HEK293 (cell line): Measurements from ENCODE around the gene BRD3.
A peak's percentile ranks its signal among the peaks of the same experiment; 100 is the strongest.

Experiments used
- CTCF ChIA-PET: fragments of 350-600 bp; formaldehyde crosslinking; extraction: SDS; loops from one replicate; lab custom pipeline; 2021; ENCODE audit warnings: antibody characterized with exemption; lab: Yijun Ruan, JAX
- POLR2A ChIA-PET: fragments of 300-600 bp; formaldehyde crosslinking; extraction: SDS; loops from one replicate; lab custom pipeline; 2020; ENCODE audit warnings: antibody characterized with exemption, inconsistent platforms; lab: Yijun Ruan, JAX
- H3K27ac ChIP-seq: fragments of 200-500 bp; sonication (Bioruptor generic); 2 replicates; pipeline ENCODE4 v1.5.1; 2014; ENCODE audit warnings: low read depth, low read length, control low read depth, inconsistent platforms; ENCODE audit errors: extremely low read depth
- H3K36me3 ChIP-seq, 2 experiments: fragments of 200-500 bp in 1 of 2; sonication (Bioruptor generic) in 1 of 2; 1 replicate in 1 of 2; 2 replicates in 1 of 2; pipeline ENCODE4 v1.5.1; 2014 to 2017; ENCODE audit warnings: inconsistent platforms in 2 of 2, low read length in 2 of 2; ENCODE audit not compliant: control insufficient read depth in 2 of 2, insufficient read depth in 1 of 2
- H3K4me1 ChIP-seq: fragments of 200-500 bp; sonication (Bioruptor generic); 2 replicates; pipeline ENCODE4 v1.5.1; 2014; ENCODE audit warnings: mild to moderate bottlenecking, low read length, inconsistent platforms; ENCODE audit not compliant: control insufficient read depth, insufficient read depth
- H3K4me3 ChIP-seq: 2 replicates; pipeline ENCODE4 v1.5.1; 2011; ENCODE audit warnings: low read depth, mild to moderate bottlenecking, control low read depth, low read length, moderate library complexity
- H3K9me3 ChIP-seq: fragments of 200-500 bp; sonication (Bioruptor generic); 2 replicates; pipeline ENCODE4 v1.5.1; 2014; ENCODE audit warnings: low read depth, low read length, inconsistent platforms; ENCODE audit not compliant: control insufficient read depth, insufficient read depth
- IKZF3 ChIP-seq: fragments of 450-650 bp; IDR thresholded peaks from 2 replicates; pipeline ENCODE4 v1.5.0; 2018; ENCODE audit warnings: missing biosample characterization, mild to moderate bottlenecking, missing genetic modification characterization, moderate library complexity
- OVOL3 ChIP-seq: fragments of 450-650 bp; formaldehyde crosslinking; IDR thresholded peaks from 2 replicates; pipeline ENCODE4 v1.5.1; 2016; ENCODE audit warnings: missing biosample characterization, missing genetic modification characterization
- SCRT2 ChIP-seq: fragments of 450-650 bp; formaldehyde crosslinking; IDR thresholded peaks from 2 replicates; pipeline ENCODE4 v1.5.1; 2016; ENCODE audit warnings: missing biosample characterization, missing genetic modification characterization
- ZBTB8A ChIP-seq: fragments of 450-650 bp; formaldehyde crosslinking; IDR thresholded peaks from 2 replicates; pipeline ENCODE4 v1.5.1; 2016; ENCODE audit warnings: missing biosample characterization, missing genetic modification characterization
- ZFP3 ChIP-seq: fragments of 450-650 bp; formaldehyde crosslinking; IDR thresholded peaks from 2 replicates; pipeline ENCODE4 v1.5.1; 2016; ENCODE audit warnings: low read depth, missing biosample characterization, missing genetic modification characterization
- ZNF112 ChIP-seq: fragments of 450-650 bp; formaldehyde crosslinking; IDR thresholded peaks from 2 replicates; pipeline ENCODE4 v1.5.0; 2017; ENCODE audit warnings: missing biosample characterization, missing genetic modification characterization
- ZNF140 ChIP-seq: fragments of 450-650 bp; formaldehyde crosslinking; IDR thresholded peaks from 2 replicates; pipeline ENCODE4 v1.5.1; 2016; ENCODE audit warnings: missing biosample characterization, missing genetic modification characterization
- ZNF302 ChIP-seq: fragments of 450-650 bp; formaldehyde crosslinking; IDR thresholded peaks from 2 replicates; pipeline ENCODE4 v1.5.1; 2016; ENCODE audit warnings: missing biosample characterization, missing genetic modification characterization, low read depth
- ZNF391 ChIP-seq: fragments of 450-650 bp; formaldehyde crosslinking; IDR thresholded peaks from 2 replicates; pipeline ENCODE4 v1.5.1; 2016; ENCODE audit warnings: low read depth, missing biosample characterization, missing genetic modification characterization, borderline replicate concordance
- ZNF398 ChIP-seq: fragments of 450-650 bp; formaldehyde crosslinking; IDR thresholded peaks from 2 replicates; pipeline ENCODE4 v1.5.1; 2017; ENCODE audit warnings: missing biosample characterization, missing genetic modification characterization
- ZNF488 ChIP-seq: fragments of 450-650 bp; formaldehyde crosslinking; IDR thresholded peaks from 2 replicates; pipeline ENCODE4 v1.5.1; 2016; ENCODE audit warnings: missing biosample characterization, missing genetic modification characterization
- ZNF510 ChIP-seq: fragments of 450-650 bp; formaldehyde crosslinking; IDR thresholded peaks from 2 replicates; pipeline ENCODE4 v1.5.1; 2018; ENCODE audit warnings: mild to moderate bottlenecking, missing genetic modification characterization, missing biosample characterization; ENCODE audit not compliant: insufficient replicate concordance
- ZNF629 ChIP-seq: fragments of 450-650 bp; formaldehyde crosslinking; IDR thresholded peaks from 2 replicates; pipeline ENCODE4 v1.5.1; 2017; ENCODE audit warnings: missing biosample characterization, missing genetic modification characterization
- ZNF639 ChIP-seq: fragments of 450-650 bp; formaldehyde crosslinking; IDR thresholded peaks from 2 replicates; pipeline ENCODE4 v1.5.1; 2016; ENCODE audit warnings: missing biosample characterization, missing genetic modification characterization
- ZNF660 ChIP-seq: fragments of 450-650 bp; IDR thresholded peaks from 2 replicates; pipeline ENCODE4 v1.5.1; 2018; ENCODE audit warnings: missing biosample characterization, mild to moderate bottlenecking, missing genetic modification characterization
- ZNF830 ChIP-seq: fragments of 450-650 bp; IDR thresholded peaks from 2 replicates; pipeline ENCODE4 v1.5.0; 2018; ENCODE audit warnings: missing biosample characterization, missing genetic modification characterization, low read depth, mild to moderate bottlenecking, moderate library complexity
- ZNF837 ChIP-seq: fragments of 450-650 bp; formaldehyde crosslinking; IDR thresholded peaks from 2 replicates; pipeline ENCODE4 v1.5.1; 2016; ENCODE audit warnings: missing biosample characterization, missing genetic modification characterization
- TF ChIP-seq, protein P1 (sequence below): fragments of 450-650 bp; formaldehyde crosslinking; IDR thresholded peaks from 2 replicates; pipeline ENCODE4 v1.5.1; 2016; ENCODE audit warnings: missing biosample characterization, missing genetic modification characterization

The BRD3 gene

GRCh38 chr9:134007150-134007549, 60.7 kb downstream of the BRD3 start:
- Histone ChIP-seq H3K9me3 (no peaks in the 10 kb centered on the region), H3K36me3 (no peaks in the 10 kb centered on the region), H3K4me1 (no peaks in the 10 kb centered on the region), H3K27ac (no peak overlapping the region), H3K4me3 (no peak overlapping the region)
- CTCF ChIA-PET = interaction anchor here (1.4 kb wide), 1 partner anchor 12 kb away, joined by 5 read pairs; no protein-coding TSS in a partner anchor
- TF ChIP-seq IKZF3 (tag by site-specific recombination) (no peak), ZNF398 (tag by site-specific recombination) (peak; percentile 36; the same call in 1 of the 2 replicates), ZNF488 (tag by site-specific recombination) (no peak), ZNF140 (tag by site-specific recombination) (no peak)
- POLR2A ChIA-PET = interaction anchor here (0.9 to 1.4 kb wide), 2 partner anchors 16 to 135 kb away, joined by 3 to 6 read pairs; no protein-coding TSS in a partner anchor

DNA sequence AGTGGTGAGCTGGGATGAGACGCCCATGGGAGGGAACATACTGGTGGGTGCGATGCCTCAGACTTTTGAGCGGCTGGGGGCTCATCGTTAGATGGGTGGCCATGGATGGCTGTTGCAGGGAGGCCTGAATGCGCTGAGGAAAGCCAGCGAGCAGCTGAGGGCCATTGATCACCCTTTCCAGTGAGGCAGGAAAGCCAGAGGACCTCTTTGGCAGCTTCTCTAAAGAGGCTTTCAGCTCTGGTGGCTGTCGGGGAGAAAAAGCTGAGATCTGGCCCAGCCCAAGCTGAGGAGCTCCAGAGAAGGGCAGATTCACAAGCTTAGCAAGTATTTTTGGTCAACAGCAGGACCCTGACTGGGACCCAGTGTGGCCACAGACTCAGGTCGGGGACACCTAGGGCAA, 62.4 kb downstream of the BRD3 start:
- TF ChIP-seq OVOL3 (tag by site-specific recombination) (no peak), SCRT2 (no peak), ZNF391 (tag by site-specific recombination) (no peak), ZNF629 (no peak), ZNF837 (tag by site-specific recombination) (no peak), ZNF830 (no peak), ZNF660 (tag by site-specific recombination) (no peak), ZNF510 (tag by site-specific recombination) (no peak), ZNF639 (tag by site-specific recombination) (no peak), ZFP3 (tag by site-specific recombination) (no peak), ZBTB8A (tag by site-specific recombination) (no peak), ZNF112 (tag by site-specific recombination) (no peak), ZNF302 (no peak)
- TF ChIP-seq, protein P1, sequence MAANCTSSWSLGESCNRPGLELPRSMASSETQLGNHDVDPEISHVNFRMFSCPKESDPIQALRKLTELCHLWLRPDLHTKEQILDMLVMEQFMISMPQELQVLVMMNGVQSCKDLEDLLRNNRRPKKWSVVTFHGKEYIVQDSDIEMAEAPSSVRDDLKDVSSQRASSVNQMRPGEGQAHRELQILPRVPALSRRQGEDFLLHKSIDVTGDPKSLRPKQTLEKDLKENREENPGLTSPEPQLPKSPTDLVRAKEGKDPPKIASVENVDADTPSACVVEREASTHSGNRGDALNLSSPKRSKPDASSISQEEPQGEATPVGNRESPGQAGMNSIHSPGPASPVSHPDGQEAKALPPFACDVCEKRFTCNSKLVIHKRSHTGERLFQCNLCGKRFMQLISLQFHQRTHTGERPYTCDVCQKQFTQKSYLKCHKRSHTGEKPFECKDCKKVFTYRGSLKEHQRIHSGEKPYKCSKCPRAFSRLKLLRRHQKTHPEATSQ (tag by site-specific recombination) = no peak
- no peak overlapping the region for H3K27ac ChIP-seq
- CTCF ChIA-PET = interaction anchor here (1.0 to 3.1 kb wide), 4 partner anchors 9 to 223 kb away, joined by 3 to 20 read pairs (median 6); no protein-coding TSS in a partner anchor

More for the DNA sequence above, 62.4 kb downstream of the BRD3 start:
- POLR2A ChIA-PET = interaction anchor here (0.8 kb wide), 1 partner anchor 83 kb away, joined by 5 read pairs; no protein-coding TSS in a partner anchor
- Histone ChIP-seq H3K36me3 (no peaks in the 10 kb centered on the region), H3K4me1 (no peaks in the 10 kb centered on the region), H3K4me3 (no peak overlapping the region), H3K9me3 (no peaks in the 10 kb centered on the region)
